ENCODE data around the gene BTNL3.

GRCh38 chr5:181043285-181044092 is 54.8 kb downstream of the BTNL3 start:
- TF ChIP-seq, protein P1, sequence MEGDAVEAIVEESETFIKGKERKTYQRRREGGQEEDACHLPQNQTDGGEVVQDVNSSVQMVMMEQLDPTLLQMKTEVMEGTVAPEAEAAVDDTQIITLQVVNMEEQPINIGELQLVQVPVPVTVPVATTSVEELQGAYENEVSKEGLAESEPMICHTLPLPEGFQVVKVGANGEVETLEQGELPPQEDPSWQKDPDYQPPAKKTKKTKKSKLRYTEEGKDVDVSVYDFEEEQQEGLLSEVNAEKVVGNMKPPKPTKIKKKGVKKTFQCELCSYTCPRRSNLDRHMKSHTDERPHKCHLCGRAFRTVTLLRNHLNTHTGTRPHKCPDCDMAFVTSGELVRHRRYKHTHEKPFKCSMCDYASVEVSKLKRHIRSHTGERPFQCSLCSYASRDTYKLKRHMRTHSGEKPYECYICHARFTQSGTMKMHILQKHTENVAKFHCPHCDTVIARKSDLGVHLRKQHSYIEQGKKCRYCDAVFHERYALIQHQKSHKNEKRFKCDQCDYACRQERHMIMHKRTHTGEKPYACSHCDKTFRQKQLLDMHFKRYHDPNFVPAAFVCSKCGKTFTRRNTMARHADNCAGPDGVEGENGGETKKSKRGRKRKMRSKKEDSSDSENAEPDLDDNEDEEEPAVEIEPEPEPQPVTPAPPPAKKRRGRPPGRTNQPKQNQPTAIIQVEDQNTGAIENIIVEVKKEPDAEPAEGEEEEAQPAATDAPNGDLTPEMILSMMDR (IDR thresholded peaks at IDR 0.05), result no peak
- TF ChIP-seq POLR2A (IDR thresholded peaks at IDR 0.05), result no peak

All from stomach (tissue), 4 donors.